Measurements from ENCODE around the gene GALNT14.

DNA sequence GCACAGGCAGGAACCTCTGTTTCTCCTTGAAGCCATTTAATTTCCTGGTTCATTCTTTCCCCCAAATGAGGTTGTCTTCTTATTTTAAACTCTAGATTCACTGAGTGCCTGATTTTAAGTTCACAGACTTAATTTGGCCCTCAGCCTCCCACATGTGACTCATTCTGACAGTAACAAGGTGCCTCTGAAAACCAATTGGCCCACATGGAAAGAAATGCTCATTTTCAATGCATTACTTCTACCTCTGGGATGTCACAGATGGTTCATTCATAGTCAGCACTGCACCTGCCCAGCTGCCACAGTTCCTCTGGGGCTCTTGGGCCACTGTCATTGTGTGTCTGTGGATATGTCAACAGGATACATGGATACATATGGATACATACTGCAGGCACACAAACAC is 190.6 kb downstream of the GALNT14 start:
- TF ChIP-seq, protein P1, sequence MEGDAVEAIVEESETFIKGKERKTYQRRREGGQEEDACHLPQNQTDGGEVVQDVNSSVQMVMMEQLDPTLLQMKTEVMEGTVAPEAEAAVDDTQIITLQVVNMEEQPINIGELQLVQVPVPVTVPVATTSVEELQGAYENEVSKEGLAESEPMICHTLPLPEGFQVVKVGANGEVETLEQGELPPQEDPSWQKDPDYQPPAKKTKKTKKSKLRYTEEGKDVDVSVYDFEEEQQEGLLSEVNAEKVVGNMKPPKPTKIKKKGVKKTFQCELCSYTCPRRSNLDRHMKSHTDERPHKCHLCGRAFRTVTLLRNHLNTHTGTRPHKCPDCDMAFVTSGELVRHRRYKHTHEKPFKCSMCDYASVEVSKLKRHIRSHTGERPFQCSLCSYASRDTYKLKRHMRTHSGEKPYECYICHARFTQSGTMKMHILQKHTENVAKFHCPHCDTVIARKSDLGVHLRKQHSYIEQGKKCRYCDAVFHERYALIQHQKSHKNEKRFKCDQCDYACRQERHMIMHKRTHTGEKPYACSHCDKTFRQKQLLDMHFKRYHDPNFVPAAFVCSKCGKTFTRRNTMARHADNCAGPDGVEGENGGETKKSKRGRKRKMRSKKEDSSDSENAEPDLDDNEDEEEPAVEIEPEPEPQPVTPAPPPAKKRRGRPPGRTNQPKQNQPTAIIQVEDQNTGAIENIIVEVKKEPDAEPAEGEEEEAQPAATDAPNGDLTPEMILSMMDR (IDR thresholded peaks at IDR 0.05; ENCODE audit: insufficient read depth, low read depth, low read length) = no peak
- TF ChIP-seq EZH2 (IDR thresholded peaks at IDR 0.05; ENCODE audit: insufficient read depth, low read length) = no peak
